ENCODE data around the gene CYP27C1. TPM values are rescaled to one million over a fixed set of nuclear protein-coding genes. Genes with fewer than 3 reads are reported as not detected.
"Not testable (repeated sequence)": the region's sequence is repeated elsewhere in the genome, so short reads cannot be mapped to it uniquely, and the experiment has no call there.

The CYP27C1 gene
- total RNA-seq, 4 donors from 2014 or later = 0.12 to 0.52 (median 0.28) TPM

DNA sequence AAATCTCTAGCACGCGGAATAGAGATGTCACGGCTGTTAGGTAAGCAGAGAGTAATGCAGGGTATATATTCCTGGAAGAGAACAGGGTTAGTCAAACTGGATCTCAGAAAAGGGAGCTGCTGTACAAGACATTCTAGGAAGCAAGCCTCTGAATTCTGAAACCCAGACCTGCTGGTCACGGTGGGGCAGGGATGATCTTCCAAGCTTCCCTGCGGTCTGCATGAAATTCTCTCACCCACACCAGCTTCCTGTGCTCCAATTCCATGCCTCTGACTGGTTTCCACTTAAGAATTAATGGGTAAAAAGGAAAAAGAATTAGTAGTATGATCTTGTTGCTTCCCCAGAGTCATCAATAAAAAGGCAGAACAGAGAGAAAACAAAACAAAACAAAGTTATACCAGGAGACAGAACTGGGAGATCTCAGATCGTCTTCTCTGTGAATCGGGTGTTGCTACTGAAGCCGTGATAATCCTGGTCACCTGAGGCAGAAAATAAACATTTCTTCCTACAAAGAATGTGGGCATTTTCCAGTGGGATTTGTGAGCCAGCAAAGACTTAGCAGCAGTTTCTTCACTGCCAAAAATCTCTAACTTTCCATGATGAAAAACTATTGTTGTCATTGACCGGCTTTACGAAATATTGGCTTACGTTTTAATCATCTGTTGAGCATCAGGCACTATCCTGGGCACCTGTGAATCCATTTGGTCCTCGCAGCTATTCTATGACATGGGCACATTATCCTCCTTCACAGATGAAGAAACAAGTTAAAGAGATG lies 5.3 kb upstream of the CYP27C1 start:
- Histone ChIP-seq H3K4me1 (peaks cover 0 to 27% (median 3%) of the 10 kb centered on the region in 3 donors), H3K27me3 (peaks cover 17% of the 10 kb centered on the region), H3K4me3 (no peak overlapping the region), H3K27ac (no peak overlapping the region), H3K36me3 (no peaks in the 10 kb centered on the region), H3K9me3 (peaks cover 0 to 9% (median 0%) of the 10 kb centered on the region in 3 donors)
- whole genome bisulfite sequencing, 2 donors (ENCODE audit: low coverage in 1 of 2) = 44 to 61% methylated on average over 10 to 12 of the region's 12 CpGs
- no peak for TF ChIP-seq POLR2AphosphoS5 (IDR thresholded peaks at IDR 0.05)
- TF ChIP-seq, protein P1, sequence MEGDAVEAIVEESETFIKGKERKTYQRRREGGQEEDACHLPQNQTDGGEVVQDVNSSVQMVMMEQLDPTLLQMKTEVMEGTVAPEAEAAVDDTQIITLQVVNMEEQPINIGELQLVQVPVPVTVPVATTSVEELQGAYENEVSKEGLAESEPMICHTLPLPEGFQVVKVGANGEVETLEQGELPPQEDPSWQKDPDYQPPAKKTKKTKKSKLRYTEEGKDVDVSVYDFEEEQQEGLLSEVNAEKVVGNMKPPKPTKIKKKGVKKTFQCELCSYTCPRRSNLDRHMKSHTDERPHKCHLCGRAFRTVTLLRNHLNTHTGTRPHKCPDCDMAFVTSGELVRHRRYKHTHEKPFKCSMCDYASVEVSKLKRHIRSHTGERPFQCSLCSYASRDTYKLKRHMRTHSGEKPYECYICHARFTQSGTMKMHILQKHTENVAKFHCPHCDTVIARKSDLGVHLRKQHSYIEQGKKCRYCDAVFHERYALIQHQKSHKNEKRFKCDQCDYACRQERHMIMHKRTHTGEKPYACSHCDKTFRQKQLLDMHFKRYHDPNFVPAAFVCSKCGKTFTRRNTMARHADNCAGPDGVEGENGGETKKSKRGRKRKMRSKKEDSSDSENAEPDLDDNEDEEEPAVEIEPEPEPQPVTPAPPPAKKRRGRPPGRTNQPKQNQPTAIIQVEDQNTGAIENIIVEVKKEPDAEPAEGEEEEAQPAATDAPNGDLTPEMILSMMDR (IDR thresholded peaks at IDR 0.05) = no peak
- no peak for TF ChIP-seq EP300 (IDR thresholded peaks at IDR 0.05)
- TF ChIP-seq POLR2A (IDR thresholded peaks at IDR 0.05) = no peak
- ATAC-seq = no peak

DNA sequence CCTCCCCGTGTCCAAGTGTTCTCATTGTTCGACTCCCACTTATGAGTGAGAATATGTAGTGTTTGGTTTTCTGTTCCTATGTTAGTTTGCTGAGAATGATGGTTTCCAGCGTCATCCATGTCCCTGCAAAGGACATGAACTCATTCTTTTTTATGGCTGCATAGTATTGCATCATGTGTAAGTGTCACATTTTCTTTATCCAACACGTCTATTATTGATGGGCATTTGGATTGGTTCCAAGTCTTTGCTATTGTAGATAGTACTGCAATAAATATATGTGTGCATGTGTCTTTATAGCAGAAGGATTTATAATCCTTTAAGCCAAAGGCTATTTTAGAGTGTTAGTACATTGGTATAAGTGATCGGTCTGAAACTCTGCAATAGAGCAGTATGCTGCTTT lies 4.0 kb upstream of the CYP27C1 start:
- H3K36me3 ChIP-seq, H3K27ac ChIP-seq, H3K9me3 ChIP-seq, H3K4me3 ChIP-seq, ATAC-seq: not testable (repeated sequence)
- 44 to 73% methylated on average over 2 to 5 of the region's 5 CpGs for WGBS, 2 donors (ENCODE audit: low coverage in 1 of 2)
- Histone ChIP-seq H3K27me3 (peaks cover 28% of the 10 kb centered on the region), H3K4me1 (peaks cover 0 to 39% (median 10%) of the 10 kb centered on the region in 3 donors)

DNA sequence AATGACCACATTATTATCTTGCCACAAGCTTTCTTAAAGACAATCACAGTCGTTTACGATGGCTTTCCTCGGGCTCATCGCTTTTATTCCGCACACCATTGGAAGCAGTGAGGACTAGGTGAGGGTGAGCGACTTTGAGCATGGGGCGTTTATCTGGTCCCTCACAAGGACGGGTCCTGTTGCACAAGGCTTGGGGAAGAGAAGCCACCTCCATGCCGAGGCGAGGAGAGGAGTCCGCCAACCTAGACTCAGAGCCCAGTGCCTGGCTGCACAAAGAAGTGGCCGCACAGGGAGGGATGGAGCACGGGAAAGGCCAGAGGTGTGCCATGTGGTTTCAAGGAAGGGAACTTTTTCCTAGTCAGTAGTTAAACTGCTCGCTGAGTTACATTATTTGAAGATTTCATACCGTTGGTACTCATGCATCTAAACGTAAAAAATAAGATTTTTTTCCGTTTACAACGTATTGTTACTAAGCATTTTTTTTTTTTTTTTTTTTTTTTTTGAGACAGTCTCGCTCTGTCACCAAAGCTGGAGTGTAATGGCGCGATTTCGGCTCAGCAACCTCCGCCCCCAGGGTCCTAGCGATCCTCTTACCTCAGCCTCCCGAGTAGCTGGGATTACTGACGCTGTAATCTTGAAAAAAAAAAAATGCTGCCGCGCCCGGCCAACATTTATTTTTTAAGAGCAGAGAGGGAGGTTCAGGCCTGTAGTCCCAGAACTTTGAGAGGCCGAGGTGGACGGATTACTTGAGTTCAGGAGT lies 849 bp upstream of the CYP27C1 start:
- Histone ChIP-seq H3K4me3 (peak overlapping the region in 1 of 2 donors; percentile 63), H3K36me3 (no peaks in the 10 kb centered on the region), H3K27me3 (peaks cover 47% of the 10 kb centered on the region), H3K9me3 (peaks cover 0 to 4% (median 0%) of the 10 kb centered on the region in 3 donors), H3K27ac (no peak overlapping the region), H3K4me1 (peaks cover 0 to 37% (median 12%) of the 10 kb centered on the region in 3 donors)
- 30 to 51% methylated on average over 18 to 23 of the region's 31 CpGs for WGBS, 2 donors (ENCODE audit: low coverage in 1 of 2)
- no peak for ATAC-seq
- no peak for TF ChIP-seq POLR2AphosphoS5 (IDR thresholded peaks at IDR 0.05)
- no peak for TF ChIP-seq POLR2A (IDR thresholded peaks at IDR 0.05)
- TF ChIP-seq, protein P1 (IDR thresholded peaks at IDR 0.05) = no peak
- TF ChIP-seq EP300 (IDR thresholded peaks at IDR 0.05) = no peak

DNA sequence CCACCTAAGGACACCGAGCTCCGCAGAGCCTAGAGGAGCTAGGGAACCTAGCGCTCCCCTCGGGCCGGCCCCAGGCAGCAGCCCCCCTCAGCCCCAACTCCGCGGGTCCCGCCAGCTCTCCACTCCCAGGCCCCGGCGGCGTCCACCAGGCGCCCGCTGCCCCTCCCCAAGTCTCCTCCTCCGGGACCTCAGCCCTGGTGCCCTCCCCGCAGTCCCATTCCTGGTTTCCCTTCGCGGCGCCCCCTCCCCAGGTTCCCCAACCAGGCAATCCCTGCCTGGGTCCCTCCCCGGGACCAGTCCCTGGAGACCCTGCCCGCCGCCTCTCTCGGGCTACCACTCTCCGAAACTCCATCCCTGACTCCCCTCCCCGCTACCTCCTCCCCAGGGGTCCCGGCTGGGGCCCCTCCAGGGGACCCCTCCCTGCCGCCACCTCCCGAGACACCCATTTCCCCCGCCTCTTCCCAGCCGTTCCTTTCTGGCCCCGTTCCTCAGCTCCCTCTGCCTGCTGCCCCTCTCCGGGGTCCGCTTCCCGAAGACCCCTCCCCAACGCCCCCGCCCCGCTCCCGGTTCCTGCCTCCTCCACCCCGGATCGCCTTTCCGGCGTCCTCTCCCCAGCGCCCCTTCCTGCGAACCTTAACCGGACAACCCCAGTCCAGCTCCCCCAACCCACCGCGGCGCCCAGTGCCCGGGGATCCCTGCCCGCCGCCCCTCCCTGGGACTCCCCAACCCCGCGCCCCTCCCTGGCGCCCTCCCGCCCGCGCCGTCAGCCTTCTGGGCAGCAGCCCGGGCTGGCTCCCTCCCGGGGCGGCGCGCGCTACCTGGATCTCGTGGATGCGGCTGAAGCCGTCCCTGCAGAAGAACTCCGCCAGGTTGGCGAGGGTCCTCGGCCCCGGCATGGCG lies 678 bp downstream of the CYP27C1 start:
- no peak for TF ChIP-seq EP300 (IDR thresholded peaks at IDR 0.05)
- no peak for TF ChIP-seq POLR2AphosphoS5 (IDR thresholded peaks at IDR 0.05)
- TF ChIP-seq, protein P1 (IDR thresholded peaks at IDR 0.05) = no peak
- TF ChIP-seq POLR2A (IDR thresholded peaks at IDR 0.05) = no peak
- no peaks in the 10 kb centered on the region for H3K36me3 ChIP-seq
- H3K27ac ChIP-seq = peak overlapping the region in 1 of 4 donors; percentile 0
- ATAC-seq = peak; percentile 46
- peaks cover 0 to 27% (median 12%) of the 10 kb centered on the region in 3 donors for H3K4me1 ChIP-seq
- 0% methylated on average over 9 to 14 of the region's 71 CpGs for WGBS, 2 donors (ENCODE audit: low coverage in 1 of 2)
- H3K4me3 ChIP-seq = peak overlapping the region; percentile 23 to 63
- peaks cover 47% of the 10 kb centered on the region for H3K27me3 ChIP-seq
- peaks cover 0 to 4% (median 0%) of the 10 kb centered on the region in 3 donors for H3K9me3 ChIP-seq

DNA sequence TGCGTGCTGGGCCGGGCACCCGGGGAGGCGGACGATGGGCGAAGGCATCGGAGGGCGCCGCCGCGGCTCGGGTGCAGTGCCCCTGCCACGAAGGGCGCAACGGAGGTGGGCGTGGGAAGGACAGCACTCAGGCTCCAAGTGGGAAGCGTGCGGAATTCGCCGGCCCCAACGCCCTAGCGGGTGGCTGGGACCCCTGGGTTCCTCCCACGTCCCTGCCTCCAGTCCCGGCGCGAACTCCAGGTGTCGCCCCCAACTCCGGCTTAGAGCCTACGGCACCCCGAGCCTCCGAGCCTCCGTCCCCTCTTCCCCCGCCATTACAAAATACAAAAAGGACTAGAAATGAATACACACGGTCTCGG lies 1.3 kb downstream of the CYP27C1 start:
- H3K27me3 ChIP-seq = peaks cover 47% of the 10 kb centered on the region
- WGBS, 2 donors (ENCODE audit: low coverage in 1 of 2) = 0 to 17% methylated on average over 1 to 3 of the region's 35 CpGs
- peaks cover 0 to 4% (median 0%) of the 10 kb centered on the region in 3 donors for H3K9me3 ChIP-seq
- no peaks in the 10 kb centered on the region for H3K36me3 ChIP-seq
- no peak overlapping the region for H3K27ac ChIP-seq
- no peak for TF ChIP-seq POLR2AphosphoS5 (IDR thresholded peaks at IDR 0.05)
- no peak for TF ChIP-seq POLR2A (IDR thresholded peaks at IDR 0.05)
- TF ChIP-seq EP300 (IDR thresholded peaks at IDR 0.05) = no peak
- TF ChIP-seq, protein P1 (IDR thresholded peaks at IDR 0.05) = no peak
- H3K4me1 ChIP-seq = peaks cover 0 to 27% (median 12%) of the 10 kb centered on the region in 3 donors
- peak overlapping the region; percentile 23 to 63 for H3K4me3 ChIP-seq
- ATAC-seq = no peak
